Measurements from ENCODE around the gene CACNG8.

DNA sequence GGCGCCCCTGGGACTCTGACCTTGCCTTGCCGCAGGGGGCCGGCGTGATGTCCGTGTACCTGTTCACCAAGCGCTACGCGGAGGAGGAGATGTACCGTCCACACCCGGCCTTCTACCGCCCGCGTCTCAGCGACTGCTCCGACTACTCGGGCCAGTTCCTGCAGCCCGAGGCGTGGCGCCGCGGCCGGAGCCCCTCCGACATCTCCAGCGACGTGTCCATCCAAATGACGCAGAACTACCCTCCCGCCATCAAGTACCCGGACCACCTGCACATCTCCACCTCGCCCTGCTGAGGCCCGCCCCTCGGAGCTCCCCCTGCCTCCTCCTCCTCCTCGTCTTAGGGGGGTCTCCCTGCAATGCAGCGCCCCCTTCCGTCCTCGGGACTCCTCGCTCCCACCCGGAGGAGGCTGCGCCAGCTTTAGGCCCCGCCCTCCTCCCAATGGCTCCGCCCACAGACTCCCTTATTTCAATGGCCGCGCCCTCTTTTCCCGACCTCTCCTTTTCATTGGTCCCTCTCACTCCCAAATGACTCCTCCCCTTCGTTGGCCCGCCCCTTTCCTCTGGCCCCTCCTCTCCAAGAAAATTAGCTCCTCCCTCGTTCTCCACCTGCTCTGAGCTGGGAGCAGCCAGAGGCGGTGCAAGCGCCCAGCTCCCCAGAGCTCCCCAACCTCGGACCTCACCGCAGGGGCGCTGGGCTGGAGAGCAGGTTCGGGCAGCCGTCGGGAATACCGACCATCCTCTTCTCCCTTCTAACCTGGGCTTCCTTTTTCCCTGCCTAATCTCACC is 20.5 kb upstream of the CACNG8 start:
- TF ChIP-seq, protein P1, sequence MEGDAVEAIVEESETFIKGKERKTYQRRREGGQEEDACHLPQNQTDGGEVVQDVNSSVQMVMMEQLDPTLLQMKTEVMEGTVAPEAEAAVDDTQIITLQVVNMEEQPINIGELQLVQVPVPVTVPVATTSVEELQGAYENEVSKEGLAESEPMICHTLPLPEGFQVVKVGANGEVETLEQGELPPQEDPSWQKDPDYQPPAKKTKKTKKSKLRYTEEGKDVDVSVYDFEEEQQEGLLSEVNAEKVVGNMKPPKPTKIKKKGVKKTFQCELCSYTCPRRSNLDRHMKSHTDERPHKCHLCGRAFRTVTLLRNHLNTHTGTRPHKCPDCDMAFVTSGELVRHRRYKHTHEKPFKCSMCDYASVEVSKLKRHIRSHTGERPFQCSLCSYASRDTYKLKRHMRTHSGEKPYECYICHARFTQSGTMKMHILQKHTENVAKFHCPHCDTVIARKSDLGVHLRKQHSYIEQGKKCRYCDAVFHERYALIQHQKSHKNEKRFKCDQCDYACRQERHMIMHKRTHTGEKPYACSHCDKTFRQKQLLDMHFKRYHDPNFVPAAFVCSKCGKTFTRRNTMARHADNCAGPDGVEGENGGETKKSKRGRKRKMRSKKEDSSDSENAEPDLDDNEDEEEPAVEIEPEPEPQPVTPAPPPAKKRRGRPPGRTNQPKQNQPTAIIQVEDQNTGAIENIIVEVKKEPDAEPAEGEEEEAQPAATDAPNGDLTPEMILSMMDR (IDR thresholded peaks at IDR 0.05; ENCODE audit: insufficient read depth, low read depth, low read length), result no peak
- no peak for TF ChIP-seq EZH2 (IDR thresholded peaks at IDR 0.05; ENCODE audit: insufficient read depth, low read length)
